HCEC 1CT (cell line): ENCODE measurements around the gene KPTN.

ENCODE experiments used
- DNase-seq: peaks from one replicate; pipeline ENCODE4 v3.0.0-alpha.2; 2017

Gene KPTN

DNA sequence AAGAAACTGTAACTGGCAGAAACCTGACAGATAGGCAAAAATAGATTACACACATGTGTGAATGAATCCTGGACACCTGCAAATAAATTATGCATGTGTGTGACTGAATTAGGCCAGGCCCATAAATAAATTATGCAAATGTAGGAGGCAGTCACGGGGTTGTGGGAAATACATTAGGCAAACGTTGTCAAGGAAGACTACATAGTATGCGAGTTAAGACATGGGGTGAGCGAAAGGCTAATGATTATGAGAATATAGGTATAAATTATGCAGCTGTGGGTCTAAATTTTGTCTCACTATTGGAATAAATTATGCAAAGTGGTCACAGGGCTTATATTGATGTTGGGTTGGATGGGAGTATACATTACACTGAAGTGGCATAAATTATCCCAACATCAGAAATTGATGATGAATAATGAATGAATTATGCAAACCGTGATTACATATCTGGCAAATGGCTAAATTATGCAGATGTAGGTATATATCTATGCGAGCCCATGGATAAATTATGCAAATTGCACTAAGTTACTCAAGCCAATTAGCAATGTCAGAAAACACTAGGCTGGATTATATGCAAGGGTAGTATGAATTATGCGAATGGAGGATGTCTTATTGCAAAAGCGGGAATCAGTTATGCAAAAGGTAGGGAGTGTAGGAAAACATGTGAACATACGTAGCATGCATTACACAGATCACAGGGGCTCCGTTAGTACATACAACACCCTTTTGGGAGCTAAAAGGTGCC, 19.2 kb downstream of the KPTN start:
- DNase-seq, result no peak

- no peak for DNase-seq
These were observed 22.1 kb downstream of the KPTN start for GRCh38 chr19:47461876-47462275.

GRCh38 chr19:47459477-47459876, 24.5 kb downstream of the KPTN start:
- no peak for DNase-seq

DNA sequence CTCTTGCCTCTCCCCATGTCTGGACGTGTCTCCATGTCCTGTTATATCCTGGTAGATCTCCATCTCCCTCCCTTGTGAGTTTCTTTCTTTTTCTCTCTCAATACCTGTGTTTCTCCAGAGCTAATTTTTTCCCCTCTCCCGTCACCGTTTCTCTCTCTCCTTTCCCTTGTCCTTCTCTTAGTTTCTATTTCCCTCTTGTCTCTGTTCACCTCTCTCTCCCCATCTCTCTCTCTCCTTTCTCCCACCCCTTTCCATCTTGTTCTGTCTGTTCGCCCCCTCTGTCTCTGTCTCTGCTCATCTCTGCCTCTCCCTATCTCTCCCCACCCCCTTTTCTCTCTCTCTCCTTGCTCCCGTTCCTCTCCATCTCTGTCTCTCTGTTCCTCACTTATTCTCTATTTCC, 25.3 kb downstream of the KPTN start:
- no peak for DNase-seq

GRCh38 chr19:47456721-47457474, 27.1 kb downstream of the KPTN start:
- no peak for DNase-seq

DNA sequence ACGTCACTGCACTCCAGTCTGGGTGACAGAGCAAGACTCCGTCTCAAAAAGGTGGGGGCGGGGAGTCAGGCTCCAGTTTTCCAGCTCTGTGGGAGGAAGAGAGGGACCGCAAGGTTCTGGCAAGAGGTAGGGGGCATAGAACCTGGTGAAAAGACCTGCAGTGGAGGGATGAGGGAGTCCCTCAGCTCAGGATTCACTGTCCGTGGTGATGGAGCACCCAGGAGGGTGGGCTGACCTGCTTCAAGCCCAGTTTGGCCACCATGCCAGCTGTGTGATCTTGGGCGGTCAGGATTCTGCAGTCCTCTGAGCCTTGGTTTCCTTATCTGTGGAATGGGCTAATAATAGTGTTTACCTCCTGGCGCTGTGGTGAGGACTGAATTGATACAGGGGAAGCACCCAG, 33.5 kb downstream of the KPTN start:
- no peak for DNase-seq

GRCh38 chr19:47448360-47448727, 35.7 kb downstream of the KPTN start:
- no peak for DNase-seq

DNA sequence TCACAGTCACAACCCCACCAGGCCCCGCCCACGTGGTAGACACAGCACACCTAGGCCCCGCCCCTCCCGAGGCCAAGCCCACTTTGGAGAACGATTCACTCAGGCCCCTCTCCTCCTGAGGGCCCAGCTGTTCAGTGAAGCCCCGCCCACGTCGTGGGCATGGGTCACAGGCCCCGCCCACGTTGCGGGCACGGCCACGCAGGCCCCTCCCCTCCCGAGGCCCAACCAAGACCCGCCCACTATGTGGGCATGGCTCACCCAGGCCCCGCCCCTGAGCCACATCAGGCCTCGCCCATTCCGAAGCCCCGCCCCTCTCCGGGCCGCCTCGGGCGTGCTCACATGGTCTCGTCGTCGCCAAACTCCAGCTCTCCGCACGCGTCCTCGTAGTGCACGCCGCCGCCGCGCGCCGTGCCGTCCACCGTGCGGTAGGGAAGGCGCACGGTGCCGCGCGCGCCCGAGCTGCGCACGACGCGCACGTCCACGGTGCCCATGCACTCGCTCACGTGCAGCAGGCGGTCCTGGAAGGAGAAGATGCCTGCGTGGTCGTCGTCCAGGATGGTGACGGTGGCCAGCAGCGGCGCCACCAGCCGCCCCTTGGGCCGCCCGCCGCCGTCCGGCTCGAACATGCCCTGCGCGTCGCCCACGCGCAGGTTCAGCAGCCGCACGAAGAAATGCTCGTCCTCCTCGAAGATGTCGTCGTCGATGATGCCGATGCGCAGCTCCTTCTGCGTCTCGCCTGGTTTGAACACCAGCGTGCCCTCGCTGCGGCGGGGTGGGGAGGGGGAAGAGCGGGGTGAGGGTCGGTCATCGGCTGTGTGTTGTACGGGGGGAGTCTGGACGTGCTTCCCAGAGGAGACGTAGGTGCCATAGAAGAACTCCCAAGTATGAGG, 36.3 kb downstream of the KPTN start:
- DNase-seq, result no peak

DNA sequence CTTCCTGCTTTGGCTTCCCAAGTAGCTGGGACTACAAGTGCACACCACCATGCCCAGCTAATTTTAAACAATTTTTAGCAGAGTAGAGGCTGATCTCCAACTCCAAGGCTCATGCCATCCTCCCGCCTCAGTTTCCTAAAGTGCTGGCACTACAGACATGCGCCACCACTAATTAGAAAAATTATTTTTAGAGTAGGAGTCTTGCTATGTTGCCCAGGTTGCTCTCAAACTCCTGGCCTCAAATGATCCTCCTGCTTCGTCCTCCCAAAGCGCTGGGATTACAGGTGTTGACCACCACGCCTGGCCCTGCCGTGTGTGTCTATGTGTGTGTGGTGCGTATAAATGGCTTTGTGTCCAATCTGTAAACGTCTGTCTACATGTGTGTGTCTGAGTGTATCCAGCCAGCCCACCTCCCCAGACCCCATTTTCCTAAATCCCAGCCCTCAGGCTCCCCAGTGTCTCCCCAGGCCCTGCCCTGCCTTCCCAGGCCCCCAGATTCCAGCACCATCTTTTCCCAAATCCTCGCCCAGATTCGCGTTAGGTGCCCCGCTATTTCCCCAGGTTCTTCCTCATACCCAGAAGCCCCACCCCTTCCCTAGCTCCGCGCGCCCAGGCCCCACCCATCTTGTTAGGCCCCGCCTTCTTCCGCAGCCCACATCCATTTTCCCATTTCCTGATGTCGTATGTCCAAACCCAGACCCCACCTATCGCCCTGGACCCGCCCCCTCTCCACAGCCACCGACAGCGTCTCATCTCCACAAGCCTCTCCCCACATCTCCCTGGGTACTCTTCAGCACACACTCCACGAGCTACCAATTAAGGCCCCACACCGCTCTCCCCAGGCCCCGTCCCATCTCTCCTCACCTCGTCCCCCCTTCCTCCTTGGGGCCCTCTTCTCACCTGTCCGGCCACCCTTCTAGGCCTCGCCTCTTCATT, 37.2 kb downstream of the KPTN start:
- no peak for DNase-seq

DNA sequence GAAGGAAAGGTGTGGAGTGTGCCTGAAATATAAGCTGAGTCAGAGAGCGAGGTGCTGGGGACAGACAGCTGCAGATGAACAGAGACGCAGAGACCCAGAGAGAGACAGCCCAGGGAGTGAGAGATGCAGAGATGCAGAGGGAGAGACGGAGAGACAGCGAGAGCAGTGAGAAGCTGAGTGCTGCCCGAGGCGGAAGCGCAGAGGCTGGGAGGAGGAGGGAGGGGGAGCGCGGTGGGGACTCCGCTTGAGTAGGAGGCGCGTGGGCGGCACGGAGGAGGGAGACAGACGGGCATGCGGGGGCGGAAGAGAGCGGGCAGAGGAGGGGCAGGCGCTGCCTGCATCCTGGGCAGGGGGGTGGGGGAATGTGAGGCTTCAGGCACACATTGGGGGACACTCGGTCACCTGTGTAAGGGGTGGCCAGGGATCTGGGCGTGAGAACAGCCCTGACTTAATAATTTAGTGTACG, 38.0 kb downstream of the KPTN start:
- no peak for DNase-seq

- DNase-seq, result no peak
These were observed 38.5 kb downstream of the KPTN start for GRCh38 chr19:47445527-47445926.

- no peak for DNase-seq
These were observed 39.6 kb downstream of the KPTN start for GRCh38 chr19:47444388-47444821.

DNA sequence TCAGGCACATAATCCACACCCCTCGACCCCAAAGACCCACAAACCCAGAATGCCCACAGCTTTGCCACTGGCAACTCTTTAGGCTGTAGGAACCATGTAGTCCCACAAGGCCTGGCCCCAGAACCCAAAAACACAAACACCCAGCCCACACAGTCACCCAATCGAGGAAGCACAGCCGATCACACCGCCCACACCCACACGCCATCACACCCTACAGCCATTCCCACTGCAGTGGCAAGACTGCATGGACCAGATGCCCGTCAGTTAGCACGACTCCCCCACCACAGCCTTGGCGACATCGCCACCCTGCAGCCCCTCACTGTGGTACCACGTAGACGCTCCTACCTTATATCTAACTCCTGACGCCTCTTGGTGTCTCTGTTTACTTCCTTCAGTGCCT, 40.7 kb downstream of the KPTN start:
- no peak for DNase-seq

GRCh38 chr19:47438793-47439220, 45.2 kb downstream of the KPTN start:
- no peak for DNase-seq

GRCh38 chr19:47437500-47437899, 46.5 kb downstream of the KPTN start:
- DNase-seq, result no peak

GRCh38 chr19:47436712-47437401, 47.2 kb downstream of the KPTN start:
- peak; percentile 31 for DNase-seq

DNA sequence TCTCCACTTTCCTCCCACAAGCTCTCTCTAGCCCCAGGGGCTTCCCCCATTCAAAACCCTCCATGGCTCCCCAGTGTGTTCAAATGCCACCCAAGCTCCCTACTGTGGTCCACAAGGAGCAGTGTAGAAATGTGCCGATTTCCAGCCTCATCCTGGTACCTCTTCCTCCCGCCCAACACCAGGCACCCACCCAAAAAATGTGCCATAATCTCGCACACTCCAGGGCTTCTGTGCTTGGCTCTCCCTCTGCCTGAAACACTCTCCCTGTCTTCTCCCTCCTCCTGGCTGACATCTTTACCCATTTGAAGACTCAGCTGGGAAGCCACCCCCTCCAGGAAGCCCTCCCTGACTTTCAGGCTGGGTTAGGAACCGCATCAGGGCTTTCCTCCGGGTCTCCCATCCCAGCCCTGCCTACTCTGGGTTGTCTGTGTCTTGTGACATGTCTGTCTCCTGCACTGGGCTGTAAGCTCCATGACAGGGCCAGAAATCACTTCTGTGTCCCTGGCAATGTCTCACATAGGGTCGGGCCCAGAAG, 48.1 kb downstream of the KPTN start:
- DNase-seq, result no peak

DNA sequence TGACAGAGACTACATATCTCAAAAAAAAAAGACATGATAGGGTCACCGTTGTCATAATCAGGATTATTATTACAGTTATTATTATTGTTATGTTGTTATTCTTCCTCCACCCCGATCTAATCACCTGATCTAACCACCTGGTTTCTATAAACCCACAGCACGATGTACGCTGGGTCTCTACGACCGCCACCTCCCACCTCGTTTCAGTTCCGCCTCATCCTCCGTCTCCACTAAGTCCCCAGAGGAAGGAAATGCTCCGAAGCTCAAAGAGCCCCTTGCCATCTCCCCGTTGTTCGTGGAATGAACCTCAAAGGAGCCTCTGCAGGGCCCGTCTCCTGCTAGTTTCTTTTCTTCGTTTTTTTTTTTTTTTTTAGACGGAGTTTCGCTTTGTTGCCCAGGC, 48.8 kb downstream of the KPTN start:
- no peak for DNase-seq

DNA sequence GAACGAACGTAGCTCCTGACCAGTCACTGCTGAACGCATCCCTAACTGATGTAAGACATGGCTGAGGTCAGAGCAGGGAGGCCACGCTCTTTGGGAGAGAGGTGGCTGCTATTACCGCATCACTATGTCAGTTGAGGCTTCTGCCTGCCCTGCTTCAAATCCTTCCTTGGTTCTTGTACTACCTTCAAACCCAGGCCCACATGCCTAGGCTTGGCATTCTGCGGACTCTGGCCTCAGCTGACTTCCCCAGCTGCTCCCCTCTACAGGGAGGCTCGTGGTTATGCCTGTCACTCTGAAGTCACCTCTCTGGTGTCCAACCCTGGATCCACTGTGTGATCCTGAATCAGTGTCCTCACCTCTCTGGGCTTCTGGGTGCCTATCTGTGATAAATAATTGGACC, 49.9 kb downstream of the KPTN start:
- no peak for DNase-seq

DNA sequence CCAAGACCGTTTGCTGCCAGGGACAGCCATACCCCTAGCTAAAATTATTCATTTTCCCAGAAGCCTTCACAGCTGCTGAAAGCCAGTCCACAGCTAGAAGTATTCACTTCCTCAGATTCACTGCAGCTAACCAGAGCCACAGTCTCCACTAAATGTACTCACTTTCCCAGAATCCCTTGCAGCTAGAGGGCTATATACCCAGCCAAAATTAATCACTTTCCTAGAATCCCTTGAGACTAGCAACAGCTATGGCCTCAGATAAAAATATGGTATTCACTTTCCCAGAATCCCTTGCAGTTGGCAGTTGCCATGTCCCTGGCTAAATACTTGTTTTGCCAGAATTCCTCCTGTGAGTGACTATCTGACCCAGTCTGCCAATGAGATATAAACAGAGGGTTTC, 50.9 kb downstream of the KPTN start:
- no peak for DNase-seq

GRCh38 chr19:47432499-47432898, 51.5 kb downstream of the KPTN start:
- no peak for DNase-seq
